Transverse colon (tissue), 4 donors: Measurements from ENCODE around the gene SLC52A3.

Source experiments
- EP300 ChIP-seq: sonication (generic); formaldehyde crosslinking; IDR thresholded peaks from one replicate; pipeline ENCODE4 v1.6.1; 2017; ENCODE audit warnings: antibody characterized with exemption, low read depth
- POLR2A ChIP-seq: fragments of 450-650 bp; IDR thresholded peaks from one replicate; pipeline ENCODE4 v1.6.1; 2016; ENCODE audit warnings: antibody characterized with exemption, mild to moderate bottlenecking, moderate library complexity
- POLR2AphosphoS5 ChIP-seq, 3 donors: sonication (generic); formaldehyde crosslinking; IDR thresholded peaks; one replicate each; pipeline ENCODE4 v1.6.1; 2016; ENCODE audit warnings: antibody characterized with exemption in 3 of 3
- TF ChIP-seq, protein P1 (sequence below), 5 experiments: fragments of 200-600 bp in 3 of 5; fragments of 450-650 bp in 2 of 5; sonication (generic) in 3 of 5; IDR thresholded peaks; 1 replicate in 2 of 5; 2 replicates in 3 of 5; pipeline ENCODE4 v1.5.1; 2016 to 2017; ENCODE audit warnings: antibody characterized with exemption in 5 of 5, inconsistent platforms in 3 of 5, mild to moderate bottlenecking in 2 of 5, moderate library complexity in 1 of 5

DNA sequence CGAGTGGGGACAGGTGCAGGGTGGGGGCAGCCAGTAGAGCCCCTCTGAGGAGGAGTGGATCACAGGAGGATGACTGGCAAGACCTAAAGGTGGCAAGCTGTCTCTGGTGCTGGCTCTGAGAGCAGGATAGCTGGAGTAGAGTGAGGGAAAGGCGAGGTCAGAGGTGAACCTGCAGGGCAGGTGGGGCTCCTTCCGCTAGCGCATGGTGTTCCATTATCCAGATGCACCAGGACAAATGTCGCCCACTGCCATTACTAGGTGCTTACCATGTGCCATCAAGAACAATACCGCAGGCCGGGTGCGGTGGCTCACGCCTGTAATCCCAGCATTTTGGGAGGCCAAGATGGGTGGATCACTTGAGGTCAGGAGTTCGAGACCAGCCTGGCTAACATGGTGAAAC is 46.9 kb upstream of the SLC52A3 start:
- TF ChIP-seq, protein P1, sequence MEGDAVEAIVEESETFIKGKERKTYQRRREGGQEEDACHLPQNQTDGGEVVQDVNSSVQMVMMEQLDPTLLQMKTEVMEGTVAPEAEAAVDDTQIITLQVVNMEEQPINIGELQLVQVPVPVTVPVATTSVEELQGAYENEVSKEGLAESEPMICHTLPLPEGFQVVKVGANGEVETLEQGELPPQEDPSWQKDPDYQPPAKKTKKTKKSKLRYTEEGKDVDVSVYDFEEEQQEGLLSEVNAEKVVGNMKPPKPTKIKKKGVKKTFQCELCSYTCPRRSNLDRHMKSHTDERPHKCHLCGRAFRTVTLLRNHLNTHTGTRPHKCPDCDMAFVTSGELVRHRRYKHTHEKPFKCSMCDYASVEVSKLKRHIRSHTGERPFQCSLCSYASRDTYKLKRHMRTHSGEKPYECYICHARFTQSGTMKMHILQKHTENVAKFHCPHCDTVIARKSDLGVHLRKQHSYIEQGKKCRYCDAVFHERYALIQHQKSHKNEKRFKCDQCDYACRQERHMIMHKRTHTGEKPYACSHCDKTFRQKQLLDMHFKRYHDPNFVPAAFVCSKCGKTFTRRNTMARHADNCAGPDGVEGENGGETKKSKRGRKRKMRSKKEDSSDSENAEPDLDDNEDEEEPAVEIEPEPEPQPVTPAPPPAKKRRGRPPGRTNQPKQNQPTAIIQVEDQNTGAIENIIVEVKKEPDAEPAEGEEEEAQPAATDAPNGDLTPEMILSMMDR (IDR thresholded peaks at IDR 0.05) = no peak
- TF ChIP-seq EP300 (no peak), POLR2A (no peak), POLR2AphosphoS5 (IDR thresholded peaks at IDR 0.05) (no peak)
